ENCODE data around the gene RAB7B.

RAB7B gene

DNA sequence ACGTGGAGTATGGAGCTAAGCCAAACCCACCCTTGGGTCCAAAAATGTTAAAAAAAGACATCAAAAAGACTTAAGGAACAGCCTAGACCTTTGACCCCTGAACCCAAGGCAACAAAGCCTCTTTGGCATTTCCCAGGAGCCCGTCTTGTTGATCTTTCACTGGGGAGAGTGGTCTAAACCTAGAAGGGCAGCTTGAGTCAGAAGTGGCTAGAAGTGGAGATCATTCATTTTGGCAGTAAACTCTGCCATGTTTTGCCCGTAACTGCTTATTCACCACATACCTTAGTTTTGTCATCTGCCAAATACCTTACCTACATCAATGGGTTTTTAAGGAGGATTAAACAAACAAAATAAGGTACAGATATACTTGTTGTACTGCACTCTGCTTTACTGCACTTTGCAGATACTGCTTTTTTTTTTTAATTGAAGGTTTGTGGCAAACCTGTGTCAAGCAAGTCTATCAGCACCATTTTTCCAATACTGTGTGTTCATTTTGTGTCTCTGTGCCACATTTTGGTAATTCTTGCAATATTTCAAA is 22.2 kb upstream of the RAB7B start:
- Histone ChIP-seq H3K27ac (replicated peaks) (no peak overlapping the region), H3K4me3 (replicated peaks; ENCODE audit: insufficient read depth, low read length) (no peak overlapping the region), H3K27me3 (ENCODE audit: insufficient read depth, poor library complexity, severe bottlenecking) (no peaks in the 10 kb centered on the region)
- DNase-seq (ENCODE audit: low read depth in 1 of 2, low spot score in 1 of 2) = no peak
- TF ChIP-seq, protein P1, sequence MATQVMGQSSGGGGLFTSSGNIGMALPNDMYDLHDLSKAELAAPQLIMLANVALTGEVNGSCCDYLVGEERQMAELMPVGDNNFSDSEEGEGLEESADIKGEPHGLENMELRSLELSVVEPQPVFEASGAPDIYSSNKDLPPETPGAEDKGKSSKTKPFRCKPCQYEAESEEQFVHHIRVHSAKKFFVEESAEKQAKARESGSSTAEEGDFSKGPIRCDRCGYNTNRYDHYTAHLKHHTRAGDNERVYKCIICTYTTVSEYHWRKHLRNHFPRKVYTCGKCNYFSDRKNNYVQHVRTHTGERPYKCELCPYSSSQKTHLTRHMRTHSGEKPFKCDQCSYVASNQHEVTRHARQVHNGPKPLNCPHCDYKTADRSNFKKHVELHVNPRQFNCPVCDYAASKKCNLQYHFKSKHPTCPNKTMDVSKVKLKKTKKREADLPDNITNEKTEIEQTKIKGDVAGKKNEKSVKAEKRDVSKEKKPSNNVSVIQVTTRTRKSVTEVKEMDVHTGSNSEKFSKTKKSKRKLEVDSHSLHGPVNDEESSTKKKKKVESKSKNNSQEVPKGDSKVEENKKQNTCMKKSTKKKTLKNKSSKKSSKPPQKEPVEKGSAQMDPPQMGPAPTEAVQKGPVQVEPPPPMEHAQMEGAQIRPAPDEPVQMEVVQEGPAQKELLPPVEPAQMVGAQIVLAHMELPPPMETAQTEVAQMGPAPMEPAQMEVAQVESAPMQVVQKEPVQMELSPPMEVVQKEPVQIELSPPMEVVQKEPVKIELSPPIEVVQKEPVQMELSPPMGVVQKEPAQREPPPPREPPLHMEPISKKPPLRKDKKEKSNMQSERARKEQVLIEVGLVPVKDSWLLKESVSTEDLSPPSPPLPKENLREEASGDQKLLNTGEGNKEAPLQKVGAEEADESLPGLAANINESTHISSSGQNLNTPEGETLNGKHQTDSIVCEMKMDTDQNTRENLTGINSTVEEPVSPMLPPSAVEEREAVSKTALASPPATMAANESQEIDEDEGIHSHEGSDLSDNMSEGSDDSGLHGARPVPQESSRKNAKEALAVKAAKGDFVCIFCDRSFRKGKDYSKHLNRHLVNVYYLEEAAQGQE (IDR thresholded peaks at IDR 0.05; ENCODE audit: insufficient replicate concordance, low read depth) = no peak
- TF ChIP-seq GABPA (IDR thresholded peaks at IDR 0.05; ENCODE audit: low read depth) (no peak), POLR2AphosphoS5 (IDR thresholded peaks at IDR 0.05; ENCODE audit: low read depth) (no peak), SPI1 (IDR thresholded peaks at IDR 0.05; ENCODE audit: borderline replicate concordance, low read depth) (no peak)
- TF ChIP-seq, protein P2, sequence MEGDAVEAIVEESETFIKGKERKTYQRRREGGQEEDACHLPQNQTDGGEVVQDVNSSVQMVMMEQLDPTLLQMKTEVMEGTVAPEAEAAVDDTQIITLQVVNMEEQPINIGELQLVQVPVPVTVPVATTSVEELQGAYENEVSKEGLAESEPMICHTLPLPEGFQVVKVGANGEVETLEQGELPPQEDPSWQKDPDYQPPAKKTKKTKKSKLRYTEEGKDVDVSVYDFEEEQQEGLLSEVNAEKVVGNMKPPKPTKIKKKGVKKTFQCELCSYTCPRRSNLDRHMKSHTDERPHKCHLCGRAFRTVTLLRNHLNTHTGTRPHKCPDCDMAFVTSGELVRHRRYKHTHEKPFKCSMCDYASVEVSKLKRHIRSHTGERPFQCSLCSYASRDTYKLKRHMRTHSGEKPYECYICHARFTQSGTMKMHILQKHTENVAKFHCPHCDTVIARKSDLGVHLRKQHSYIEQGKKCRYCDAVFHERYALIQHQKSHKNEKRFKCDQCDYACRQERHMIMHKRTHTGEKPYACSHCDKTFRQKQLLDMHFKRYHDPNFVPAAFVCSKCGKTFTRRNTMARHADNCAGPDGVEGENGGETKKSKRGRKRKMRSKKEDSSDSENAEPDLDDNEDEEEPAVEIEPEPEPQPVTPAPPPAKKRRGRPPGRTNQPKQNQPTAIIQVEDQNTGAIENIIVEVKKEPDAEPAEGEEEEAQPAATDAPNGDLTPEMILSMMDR (IDR thresholded peaks at IDR 0.05; ENCODE audit: insufficient read depth, low read length) = no peak

DNA sequence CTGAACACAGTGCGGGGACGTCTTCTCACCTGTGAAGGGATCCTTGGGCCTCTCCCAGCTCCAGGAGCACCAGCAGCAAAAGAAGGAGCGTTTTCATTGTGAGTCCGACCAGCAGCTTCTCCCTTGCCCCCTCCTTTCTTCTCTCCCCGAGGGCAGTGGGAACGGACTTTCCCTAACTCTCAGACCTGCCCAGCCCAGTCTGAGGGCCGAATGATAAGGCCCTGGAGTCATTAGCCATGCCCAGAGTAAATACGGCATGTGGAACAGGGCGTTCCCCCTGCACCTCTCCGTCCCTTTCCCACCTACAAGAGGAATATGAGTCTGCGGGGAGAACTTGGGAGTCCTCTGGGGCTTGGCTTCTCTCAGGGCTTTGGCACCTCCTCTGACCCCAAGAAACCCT is 20.5 kb upstream of the RAB7B start, which contains the start of gene CTSE:
CTSE (minus strand) TSS at position 201 of the 400 bp plus-strand sequence; CDS start at position 97, 104 bp downstream.
- DNase-seq (ENCODE audit: low read depth in 1 of 2, low spot score in 1 of 2) = no peak
- no peak for TF ChIP-seq GABPA (IDR thresholded peaks at IDR 0.05; ENCODE audit: low read depth)
- TF ChIP-seq, protein P1 (IDR thresholded peaks at IDR 0.05; ENCODE audit: insufficient replicate concordance, low read depth) = no peak
- no peak for TF ChIP-seq SPI1 (IDR thresholded peaks at IDR 0.05; ENCODE audit: borderline replicate concordance, low read depth)
- TF ChIP-seq, protein P2 (IDR thresholded peaks at IDR 0.05; ENCODE audit: insufficient read depth, low read length) = no peak
- TF ChIP-seq POLR2AphosphoS5 (IDR thresholded peaks at IDR 0.05; ENCODE audit: low read depth) = no peak
- Histone ChIP-seq H3K4me3 (replicated peaks; ENCODE audit: insufficient read depth, low read length) (no peak within 1 kb of the TSS), H3K27me3 (ENCODE audit: insufficient read depth, poor library complexity, severe bottlenecking) (no peaks in the 10 kb centered on the region), H3K27ac (replicated peaks) (no peak within 1 kb of the TSS)

DNA sequence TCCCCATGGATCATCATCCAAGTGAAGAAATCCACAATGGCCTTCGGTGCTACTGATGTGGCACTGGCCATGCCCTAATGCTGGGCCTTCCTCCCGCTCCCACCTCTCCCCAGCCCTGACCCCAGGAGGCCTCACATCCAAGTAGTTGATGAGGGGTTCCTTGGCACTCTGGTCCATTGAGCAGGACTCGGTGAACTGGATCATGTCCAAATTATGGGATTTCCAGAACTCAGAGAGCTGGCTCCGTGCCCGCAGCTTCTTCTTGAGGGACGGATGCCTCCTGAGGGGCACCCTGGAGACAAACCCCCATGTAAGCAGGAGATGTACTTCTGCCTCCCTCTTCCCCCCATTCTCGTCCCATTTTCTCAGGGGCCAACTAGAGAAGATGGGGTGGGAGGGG is 19.6 kb upstream of the RAB7B start:
- TF ChIP-seq GABPA (IDR thresholded peaks at IDR 0.05; ENCODE audit: low read depth) (no peak), SPI1 (IDR thresholded peaks at IDR 0.05; ENCODE audit: borderline replicate concordance, low read depth) (no peak), POLR2AphosphoS5 (IDR thresholded peaks at IDR 0.05; ENCODE audit: low read depth) (no peak)
- TF ChIP-seq, protein P2 (IDR thresholded peaks at IDR 0.05; ENCODE audit: insufficient read depth, low read length) = no peak
- TF ChIP-seq, protein P1 (IDR thresholded peaks at IDR 0.05; ENCODE audit: insufficient replicate concordance, low read depth) = no peak

More for the DNA sequence above, 19.6 kb upstream of the RAB7B start:
- Histone ChIP-seq H3K4me3 (replicated peaks; ENCODE audit: insufficient read depth, low read length) (no peak overlapping the region), H3K27ac (replicated peaks) (no peak overlapping the region), H3K27me3 (ENCODE audit: insufficient read depth, poor library complexity, severe bottlenecking) (no peaks in the 10 kb centered on the region)
- no peak for DNase-seq (ENCODE audit: low read depth in 1 of 2, low spot score in 1 of 2)

Measured in HL-60 (cell line).